Naive thymus-derived CD4-positive, alpha-beta T cell (primary cell): Measurements from ENCODE around the gene DGCR2. TPM values are rescaled to one million over a fixed set of nuclear protein-coding genes. Genes with fewer than 3 reads are reported as not detected.

Source experiments
- ATAC-seq: fragments of 150-1000 bp; cut with Tn5 transposase; 2 replicates; pipeline ENCODE4 v1.10.0; 2021; ENCODE audit warnings: mild to moderate bottlenecking, moderate library complexity
- CTCF ChIA-PET: fragments of 350-600 bp; sonication (Branson Sonifier 250); formaldehyde crosslinking; loops from one replicate; lab custom pipeline; 2021; ENCODE audit warnings: antibody characterized with exemption; lab: Charles Lee
- POLR2A ChIA-PET: fragments of 350-600 bp; sonication (Branson Sonifier 250); formaldehyde crosslinking; loops from one replicate; lab custom pipeline; 2021; ENCODE audit warnings: antibody characterized with exemption, inconsistent platforms; lab: Charles Lee
- DNase-seq, 9 donors: peaks; one replicate each; pipeline versions ENCODE4 v3.0.0 to v3.0.0-alpha.2; 2020 to 2022; ENCODE audit warnings: mixed read lengths in 1 of 9
- H3K27ac ChIP-seq: one replicate; pipeline ENCODE4 v1.7.0; 2013; ENCODE audit warnings: mild to moderate bottlenecking, low read depth, low read length, moderate library complexity
- H3K27me3 ChIP-seq, 2 donors: one replicate each; pipeline ENCODE4 v1.7.0; 2013; ENCODE audit warnings: low read length in 2 of 2, mild to moderate bottlenecking in 2 of 2, moderate library complexity in 2 of 2; ENCODE audit not compliant: control insufficient read depth in 2 of 2, insufficient read depth in 2 of 2
- H3K36me3 ChIP-seq, 3 experiments: 1 replicate in 2 of 3; 2 replicates in 1 of 3; pipeline ENCODE4 v1.7.0; 2013; ENCODE audit warnings: low read length in 3 of 3, mild to moderate bottlenecking in 3 of 3, moderate library complexity in 1 of 3; ENCODE audit not compliant: insufficient read depth in 3 of 3, control insufficient read depth in 2 of 3
- H3K4me1 ChIP-seq, 2 donors: one replicate each; pipeline ENCODE4 v1.7.0; 2013; ENCODE audit warnings: low read length in 2 of 2, mild to moderate bottlenecking in 2 of 2, moderate library complexity in 1 of 2; ENCODE audit not compliant: control insufficient read depth in 2 of 2, insufficient read depth in 2 of 2
- H3K4me3 ChIP-seq: 2 replicates; pipeline ENCODE4 v1.7.0; 2013; ENCODE audit warnings: mild to moderate bottlenecking, low read length
- H3K9me3 ChIP-seq, 3 experiments: 1 replicate in 2 of 3; 2 replicates in 1 of 3; pipeline ENCODE4 v1.7.0; 2013; ENCODE audit warnings: low read length in 3 of 3; ENCODE audit not compliant: control insufficient read depth in 2 of 3
- H3K27ac Mint-ChIP-seq, 9 donors: one replicate each; pipeline ENCODE4 v1.8.0; 2020 to 2022; ENCODE audit warnings: mixed read lengths in 9 of 9, mild to moderate bottlenecking in 8 of 9, moderate library complexity in 5 of 9, inconsistent platforms in 2 of 9
- H3K27me3 Mint-ChIP-seq, 5 donors: one replicate each; pipeline ENCODE4 v1.8.0; 2021 to 2022; ENCODE audit warnings: mixed read lengths in 5 of 5, mild to moderate bottlenecking in 1 of 5
- H3K36me3 Mint-ChIP-seq, 5 donors: one replicate each; pipeline ENCODE4 v1.8.0; 2020 to 2022; ENCODE audit warnings: mixed read lengths in 5 of 5, mild to moderate bottlenecking in 3 of 5, inconsistent platforms in 1 of 5
- H3K4me1 Mint-ChIP-seq, 7 donors: one replicate each; pipeline ENCODE4 v1.8.0; 2020 to 2022; ENCODE audit warnings: mixed read lengths in 7 of 7, mild to moderate bottlenecking in 3 of 7, inconsistent platforms in 1 of 7
- H3K4me3 Mint-ChIP-seq, 10 donors: one replicate each; pipeline ENCODE4 v1.8.0; 2020 to 2022; ENCODE audit warnings: mild to moderate bottlenecking in 10 of 10, mixed read lengths in 10 of 10, moderate library complexity in 6 of 10, inconsistent platforms in 2 of 10
- H3K9me3 Mint-ChIP-seq, 11 donors: one replicate each; pipeline ENCODE4 v1.8.0; 2020 to 2022; ENCODE audit warnings: mixed read lengths in 11 of 11, mild to moderate bottlenecking in 4 of 11, inconsistent platforms in 1 of 11, moderate library complexity in 1 of 11
- intact Hi-C, 2 donors: fragments of 100-400 bp; cut with micrococcal nuclease; formaldehyde crosslinking; loops; one replicate each; pipeline ENCODE4 v1.15.1; 2023
- polyA plus RNA-seq, 2 donors: library from polyadenylated mRNA; unstranded; fragments of 300-500 nt; fragmentation: Illumina TruSeq; gene quantifications; one replicate each; pipeline ENCODE4 v1.2.3, GENCODE V29; 2021
- total RNA-seq, 6 experiments: library from RNA in 5 of 6; stranded (reverse) in 5 of 6; gene quantifications; 1 replicate in 5 of 6; 2 replicates in 1 of 6; pipeline ENCODE4 v1.2.3 and lab custom pipeline; 2021 to 2026

DGCR2 gene
- total and polyA plus RNA-seq, 7 experiments from 2014 or later, result 38.8 to 81.9 (median 50.4) TPM

GRCh38 chr22:19139974-19140373, 17.8 kb upstream of the DGCR2 start:
- CTCF ChIA-PET, result no interaction called here
- Mint-ChIP-seq H3K4me1 (peaks cover 8 to 32% (median 22%) of the 10 kb centered on the region in 7 donors), H3K36me3 (peaks cover 0 to 31% (median 18%) of the 10 kb centered on the region in 5 donors), H3K27me3 (peaks cover 0 to 3% (median 0%) of the 10 kb centered on the region in 5 donors), H3K4me3 (no peak overlapping the region), H3K27ac (no peak overlapping the region), H3K9me3 (no peaks in the 10 kb centered on the region)
- POLR2A ChIA-PET, result no interaction called here
- Histone ChIP-seq H3K27ac (no peak overlapping the region), H3K27me3 (no peaks in the 10 kb centered on the region), H3K36me3 (peaks cover 5 to 78% (median 7%) of the 10 kb centered on the region in 3 experiments), H3K9me3 (no peaks in the 10 kb centered on the region), H3K4me1 (no peaks in the 10 kb centered on the region), H3K4me3 (no peak overlapping the region)
- no peak for DNase-seq
- ATAC-seq, result no peak
- intact Hi-C loops, result loop anchor here in 1 of 2 donors (10.0 kb wide), 2 partner anchors 455 to 975 kb away; partner anchors contain the start of genes RANBP1 and TRMT2A

GRCh38 chr22:19139001-19139356, 16.8 kb upstream of the DGCR2 start:
- Histone ChIP-seq H3K27me3 (no peaks in the 10 kb centered on the region), H3K27ac (no peak overlapping the region), H3K4me1 (no peaks in the 10 kb centered on the region), H3K9me3 (no peaks in the 10 kb centered on the region), H3K4me3 (no peak overlapping the region), H3K36me3 (peaks cover 5 to 84% (median 7%) of the 10 kb centered on the region in 3 experiments)
- ChIA-PET CTCF (no interaction called here), POLR2A (interaction anchor here (0.8 kb wide), 1 partner anchor 28 kb away, joined by 3 read pairs; no protein-coding TSS in a partner anchor)
- H3K36me3 Mint-ChIP-seq, result peaks cover 0 to 33% (median 18%) of the 10 kb centered on the region in 5 donors
- no peak for DNase-seq
- no peak overlapping the region for H3K27ac Mint-ChIP-seq
- H3K4me3 Mint-ChIP-seq, result no peak overlapping the region
- no peak for ATAC-seq
- H3K9me3 Mint-ChIP-seq, result no peaks in the 10 kb centered on the region
- H3K27me3 Mint-ChIP-seq, result no peaks in the 10 kb centered on the region
- peaks cover 3 to 23% (median 13%) of the 10 kb centered on the region in 7 donors for H3K4me1 Mint-ChIP-seq
- intact Hi-C loops, result no loop called here

GRCh38 chr22:19138217-19139000, 16.2 kb upstream of the DGCR2 start:
- Mint-ChIP-seq H3K9me3 (no peaks in the 10 kb centered on the region), H3K4me1 (peaks cover 0 to 17% (median 7%) of the 10 kb centered on the region in 7 donors), H3K4me3 (no peak overlapping the region), H3K27ac (no peak overlapping the region), H3K36me3 (peaks cover 0 to 33% (median 18%) of the 10 kb centered on the region in 5 donors), H3K27me3 (no peaks in the 10 kb centered on the region)
- no peaks in the 10 kb centered on the region for H3K27me3 ChIP-seq
- intact Hi-C loops, result no loop called here
- no peak for DNase-seq
- POLR2A ChIA-PET, result interaction anchor here (0.8 kb wide), 1 partner anchor 28 kb away, joined by 3 read pairs; no protein-coding TSS in a partner anchor
- no peaks in the 10 kb centered on the region for H3K4me1 ChIP-seq
- no peaks in the 10 kb centered on the region for H3K9me3 ChIP-seq
- CTCF ChIA-PET, result no interaction called here
- H3K4me3 ChIP-seq, result no peak overlapping the region
- peaks cover 5 to 89% (median 7%) of the 10 kb centered on the region in 3 experiments for H3K36me3 ChIP-seq
- ATAC-seq, result no peak
- no peak overlapping the region for H3K27ac ChIP-seq

GRCh38 chr22:19137384-19138216, 15.4 kb upstream of the DGCR2 start:
- Histone ChIP-seq H3K27ac (no peak overlapping the region), H3K4me3 (no peak overlapping the region), H3K27me3 (no peaks in the 10 kb centered on the region), H3K4me1 (no peaks in the 10 kb centered on the region), H3K9me3 (no peaks in the 10 kb centered on the region), H3K36me3 (peaks cover 5 to 96% (median 7%) of the 10 kb centered on the region in 3 experiments)
- peak overlapping the region in 2 of 9 donors; percentile 67 to 76 for H3K27ac Mint-ChIP-seq
- ATAC-seq (no peak), DNase-seq (no peak)
- intact Hi-C loops, result no loop called here
- H3K27me3 Mint-ChIP-seq, result no peaks in the 10 kb centered on the region
- ChIA-PET CTCF (no interaction called here), POLR2A (interaction anchor here (0.9 kb wide), 1 partner anchor 26 kb away, joined by 3 read pairs; no protein-coding TSS in a partner anchor)
- H3K4me1 Mint-ChIP-seq, result peaks cover 0 to 14% (median 4%) of the 10 kb centered on the region in 7 donors
- no peak overlapping the region for H3K4me3 Mint-ChIP-seq
- peaks cover 0 to 34% (median 18%) of the 10 kb centered on the region in 5 donors for H3K36me3 Mint-ChIP-seq
- H3K9me3 Mint-ChIP-seq, result no peaks in the 10 kb centered on the region

GRCh38 chr22:19136915-19137314, 14.7 kb upstream of the DGCR2 start:
- Histone ChIP-seq H3K4me3 (no peak overlapping the region), H3K4me1 (no peaks in the 10 kb centered on the region), H3K36me3 (peaks cover 5 to 96% (median 7%) of the 10 kb centered on the region in 3 experiments), H3K9me3 (no peaks in the 10 kb centered on the region), H3K27me3 (no peaks in the 10 kb centered on the region), H3K27ac (no peak overlapping the region)
- no peaks in the 10 kb centered on the region for H3K27me3 Mint-ChIP-seq
- no peak overlapping the region for H3K4me3 Mint-ChIP-seq
- H3K9me3 Mint-ChIP-seq, result no peaks in the 10 kb centered on the region
- H3K36me3 Mint-ChIP-seq, result peaks cover 0 to 40% (median 18%) of the 10 kb centered on the region in 5 donors
- intact Hi-C loops, result no loop called here
- peaks cover 0 to 10% (median 4%) of the 10 kb centered on the region in 7 donors for H3K4me1 Mint-ChIP-seq
- POLR2A ChIA-PET, result interaction anchor here (0.9 kb wide), 1 partner anchor 26 kb away, joined by 3 read pairs; no protein-coding TSS in a partner anchor
- H3K27ac Mint-ChIP-seq, result peak overlapping the region in 2 of 9 donors; percentile 12 to 62
- CTCF ChIA-PET, result no interaction called here
- no peak for DNase-seq
- no peak for ATAC-seq

- no peak overlapping the region for H3K4me3 ChIP-seq
- POLR2A ChIA-PET, result no interaction called here
- H3K36me3 ChIP-seq, result peaks cover 5 to 86% (median 7%) of the 10 kb centered on the region in 3 experiments
- peak overlapping the region in 1 of 10 donors; percentile 20 for H3K4me3 Mint-ChIP-seq
- H3K4me1 Mint-ChIP-seq, result peaks cover 0 to 5% (median 0%) of the 10 kb centered on the region in 7 donors
- H3K27me3 ChIP-seq, result no peaks in the 10 kb centered on the region
- no peaks in the 10 kb centered on the region for H3K27me3 Mint-ChIP-seq
- no peaks in the 10 kb centered on the region for H3K9me3 ChIP-seq
- no peak overlapping the region for H3K27ac ChIP-seq
- no peak for DNase-seq
- H3K27ac Mint-ChIP-seq, result peak overlapping the region in 2 of 9 donors; percentile 17 to 76
- CTCF ChIA-PET, result interaction anchor here (0.6 kb wide), 1 partner anchor 21 kb away, joined by 4 read pairs; no protein-coding TSS in a partner anchor
- peaks cover 0 to 40% (median 14%) of the 10 kb centered on the region in 5 donors for H3K36me3 Mint-ChIP-seq
- H3K9me3 Mint-ChIP-seq, result no peaks in the 10 kb centered on the region
- no peak for ATAC-seq
- no peaks in the 10 kb centered on the region for H3K4me1 ChIP-seq
- intact Hi-C loops, result no loop called here
Measured at GRCh38 chr22:19134874-19135273, 12.7 kb upstream of the DGCR2 start.
